Mononuclear cell (primary cell): ENCODE measurements around the gene MOCOS. TPM values are rescaled to one million over a fixed set of nuclear protein-coding genes. Genes with fewer than 3 reads are reported as not detected.

Experiments used
- H3K27me3 ChIP-seq: 2 replicates; pipeline ENCODE4 v1.6.0; 2011; ENCODE audit warnings: low read length, control low read depth; ENCODE audit not compliant: insufficient read depth
- H3K4me1 ChIP-seq: 2 replicates; pipeline ENCODE4 v1.5.1; 2011; ENCODE audit warnings: mild to moderate bottlenecking, low read length, control low read depth; ENCODE audit not compliant: insufficient read depth
- H3K4me3 ChIP-seq: 2 replicates; pipeline ENCODE4 v1.5.1; 2011; ENCODE audit warnings: mild to moderate bottlenecking, low read length, moderate library complexity
- H3K9me3 ChIP-seq: 2 replicates; pipeline ENCODE4 v1.5.1; 2011; ENCODE audit warnings: low read depth, mild to moderate bottlenecking, control low read depth, low read length
- total RNA-seq: library from RNA; depleted of rRNA; stranded (reverse); fragments of >200 nt; gene quantifications from one replicate; pipeline ENCODE4 v1.2.3, GENCODE V29; 2012

Gene MOCOS
- total RNA-seq, 1 donor, result under 0.01 TPM

DNA sequence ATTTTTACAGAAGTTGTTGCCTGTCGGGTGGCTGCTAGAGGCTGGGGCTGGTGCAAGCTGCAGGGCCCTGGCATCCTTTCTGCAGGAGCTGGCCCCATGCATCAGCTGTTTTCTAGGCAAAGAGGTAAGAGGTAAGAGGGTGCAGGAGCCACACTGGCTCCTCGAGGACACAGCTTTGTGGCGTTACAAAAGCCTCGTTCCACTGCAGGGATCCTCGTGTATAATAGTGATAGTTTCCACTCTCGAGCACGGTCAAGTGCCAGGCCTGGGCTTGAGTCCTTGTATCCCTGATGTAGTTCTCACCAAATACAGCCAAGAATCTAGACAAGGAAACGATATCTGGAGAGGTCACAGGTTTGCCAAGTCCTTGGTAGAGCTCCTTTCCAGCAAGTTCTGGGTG, 77.0 kb downstream of the MOCOS start:
- no peaks in the 10 kb centered on the region for H3K4me1 ChIP-seq

DNA sequence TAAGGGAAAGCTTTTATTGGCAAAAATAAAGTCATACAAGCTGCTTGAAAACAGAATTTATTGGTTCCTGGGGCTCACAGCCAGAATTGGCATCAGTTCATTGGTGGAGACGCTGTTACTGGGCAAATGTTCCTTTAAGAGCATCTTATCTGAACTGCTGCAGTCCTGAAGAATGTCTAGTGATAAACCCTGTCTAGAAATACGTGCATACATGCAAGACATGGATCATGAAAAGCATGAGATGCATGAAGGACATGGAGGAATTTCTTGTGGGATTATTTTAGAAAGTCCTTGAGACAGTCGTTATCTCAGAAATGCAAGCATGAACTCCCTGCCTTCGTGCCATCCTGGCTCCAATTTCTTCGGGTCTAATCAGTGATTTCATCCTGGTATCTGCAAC, 77.7 kb downstream of the MOCOS start:
- no peaks in the 10 kb centered on the region for H3K9me3 ChIP-seq
- no peaks in the 10 kb centered on the region for H3K4me1 ChIP-seq
- no peak overlapping the region for H3K4me3 ChIP-seq
- H3K27me3 ChIP-seq, result no peaks in the 10 kb centered on the region

More for the DNA sequence above, 77.0 kb downstream of the MOCOS start:
- Histone ChIP-seq H3K9me3 (no peaks in the 10 kb centered on the region), H3K4me3 (no peak overlapping the region), H3K27me3 (no peaks in the 10 kb centered on the region)

DNA sequence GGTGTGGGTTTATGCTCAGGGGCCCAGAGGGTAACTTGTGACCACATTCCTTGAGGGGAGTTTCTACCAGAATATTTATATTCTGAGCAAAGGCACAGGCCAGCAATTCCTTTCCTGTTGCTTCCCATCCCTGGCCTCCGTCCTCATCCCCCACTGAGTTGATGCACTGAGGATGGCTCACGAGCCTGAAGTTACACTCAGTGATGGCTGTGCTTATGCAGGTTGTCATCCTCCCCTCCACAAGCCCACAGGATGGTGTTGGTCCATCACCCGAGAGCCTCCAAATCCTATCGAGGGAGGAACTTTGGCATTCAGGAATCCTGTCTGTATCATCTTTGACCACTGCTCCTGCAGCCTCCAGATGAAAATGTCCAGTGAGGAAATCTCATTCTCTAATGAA, 81.9 kb downstream of the MOCOS start:
- Histone ChIP-seq H3K4me1 (no peaks in the 10 kb centered on the region), H3K9me3 (no peaks in the 10 kb centered on the region), H3K27me3 (no peaks in the 10 kb centered on the region), H3K4me3 (no peak overlapping the region)

DNA sequence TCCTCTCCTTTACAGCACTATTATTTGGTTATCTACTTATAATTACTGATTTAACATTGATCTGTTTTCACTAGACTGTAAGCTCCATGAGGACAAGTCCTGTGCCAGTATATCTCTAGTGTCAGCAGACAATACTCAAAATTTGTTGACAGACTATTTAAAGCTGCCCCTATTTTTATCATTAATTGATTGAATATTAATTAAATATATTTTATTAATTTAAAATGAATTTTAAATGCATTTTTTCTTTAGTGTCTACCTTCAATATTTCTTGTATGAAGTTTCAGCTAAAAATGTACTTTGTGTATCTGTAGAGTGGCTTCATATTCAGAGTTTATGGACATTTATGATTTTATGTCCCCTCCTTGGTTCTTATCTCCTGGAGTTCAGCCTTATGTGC, 83.9 kb downstream of the MOCOS start:
- Histone ChIP-seq H3K9me3 (no peaks in the 10 kb centered on the region), H3K4me3 (no peak overlapping the region), H3K27me3 (no peaks in the 10 kb centered on the region), H3K4me1 (no peaks in the 10 kb centered on the region)

DNA sequence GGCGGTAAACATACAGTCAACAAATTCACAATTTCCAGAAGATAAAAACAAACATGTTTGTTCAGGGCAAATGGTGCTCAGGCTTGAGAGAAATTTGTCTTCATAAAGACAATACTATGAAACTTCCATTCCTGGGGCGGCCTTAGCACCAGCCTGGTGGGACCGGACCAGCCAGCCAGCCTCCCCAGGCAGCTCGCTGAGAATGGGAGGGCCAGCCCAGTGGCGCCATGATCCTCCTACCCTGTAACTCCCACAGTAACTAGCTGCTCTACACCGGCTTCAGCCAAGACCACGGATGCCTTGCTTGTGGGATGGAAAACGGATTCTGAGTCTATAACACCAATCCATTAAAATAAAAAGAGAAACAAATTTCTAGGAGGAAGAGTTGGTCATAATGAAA, 86.0 kb downstream of the MOCOS start:
- peaks cover 5% of the 10 kb centered on the region for H3K27me3 ChIP-seq
- H3K9me3 ChIP-seq, result no peaks in the 10 kb centered on the region
- no peak overlapping the region for H3K4me3 ChIP-seq
- no peaks in the 10 kb centered on the region for H3K4me1 ChIP-seq

DNA sequence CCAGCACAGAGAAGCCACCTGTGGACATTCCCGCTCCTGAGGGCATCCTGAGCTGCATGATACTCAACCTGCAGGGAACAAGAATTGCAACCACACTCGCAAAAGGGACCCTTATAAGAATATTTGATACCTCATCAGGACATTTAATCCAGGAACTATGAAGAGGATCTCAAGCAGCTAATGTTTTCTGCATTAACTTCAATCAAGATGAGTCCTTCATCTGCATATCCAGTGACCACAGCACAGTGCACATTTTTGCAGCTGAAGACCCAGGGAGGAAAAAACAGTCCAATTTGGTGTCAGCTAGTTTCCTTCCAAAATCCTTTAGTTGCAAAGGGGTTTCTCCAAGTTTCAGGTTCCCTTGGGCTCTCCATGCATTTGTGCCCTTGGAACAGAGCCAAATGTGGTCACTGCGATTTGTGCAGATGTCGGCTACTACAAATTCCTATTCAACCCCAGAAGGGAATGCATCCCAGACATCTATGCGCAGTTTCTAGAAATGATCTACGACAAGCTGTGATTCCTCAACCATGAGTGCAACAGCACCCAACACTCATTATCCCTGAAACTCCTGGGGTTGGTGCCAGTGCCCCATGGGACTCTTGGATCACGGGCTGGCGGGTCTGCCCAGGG, 86.9 kb downstream of the MOCOS start:
- Histone ChIP-seq H3K9me3 (no peaks in the 10 kb centered on the region), H3K4me1 (no peaks in the 10 kb centered on the region), H3K4me3 (no peak overlapping the region), H3K27me3 (peaks cover 14% of the 10 kb centered on the region)

DNA sequence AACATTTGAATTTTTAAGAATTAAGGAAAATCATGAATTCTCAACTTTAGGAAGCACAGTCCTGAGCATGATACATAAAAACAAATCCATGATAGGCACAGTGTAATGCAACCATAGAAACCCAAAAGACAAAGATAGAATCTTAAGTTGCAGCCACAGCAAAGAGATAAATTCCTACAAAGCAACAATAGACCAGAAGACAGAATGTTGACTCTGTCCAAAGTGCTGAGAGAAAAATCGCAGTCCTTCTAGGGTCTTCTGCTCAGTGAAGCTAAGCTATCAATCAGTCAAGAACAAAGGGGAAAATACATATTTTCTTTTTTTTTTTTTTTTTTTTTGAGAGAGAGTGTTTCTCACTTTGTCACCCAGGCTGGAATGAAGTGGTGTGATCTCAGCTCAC, 88.3 kb downstream of the MOCOS start:
- peaks cover 21% of the 10 kb centered on the region for H3K27me3 ChIP-seq
- no peaks in the 10 kb centered on the region for H3K9me3 ChIP-seq
- no peak overlapping the region for H3K4me3 ChIP-seq
- no peaks in the 10 kb centered on the region for H3K4me1 ChIP-seq

DNA sequence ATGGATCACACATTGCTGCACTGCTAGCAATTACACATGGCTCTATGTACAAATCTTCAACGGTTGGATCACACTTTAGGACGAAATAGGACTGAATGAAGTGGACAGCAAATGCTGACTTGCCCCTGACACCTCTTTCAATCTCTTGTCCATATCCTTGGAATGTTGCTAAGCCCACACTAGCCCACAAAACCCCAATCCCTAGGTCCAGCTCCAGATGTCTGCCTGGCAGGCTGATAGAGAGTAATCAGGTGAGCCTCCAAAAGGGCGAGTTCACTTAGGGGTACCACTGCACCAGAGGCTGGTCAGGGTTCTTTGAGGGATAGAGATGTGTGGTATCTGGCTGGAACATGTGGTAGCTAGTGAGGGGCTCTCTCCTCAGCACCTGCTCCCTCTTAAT, 91.7 kb downstream of the MOCOS start:
- Histone ChIP-seq H3K4me1 (no peaks in the 10 kb centered on the region), H3K27me3 (peaks cover 30% of the 10 kb centered on the region), H3K9me3 (no peaks in the 10 kb centered on the region), H3K4me3 (no peak overlapping the region)

DNA sequence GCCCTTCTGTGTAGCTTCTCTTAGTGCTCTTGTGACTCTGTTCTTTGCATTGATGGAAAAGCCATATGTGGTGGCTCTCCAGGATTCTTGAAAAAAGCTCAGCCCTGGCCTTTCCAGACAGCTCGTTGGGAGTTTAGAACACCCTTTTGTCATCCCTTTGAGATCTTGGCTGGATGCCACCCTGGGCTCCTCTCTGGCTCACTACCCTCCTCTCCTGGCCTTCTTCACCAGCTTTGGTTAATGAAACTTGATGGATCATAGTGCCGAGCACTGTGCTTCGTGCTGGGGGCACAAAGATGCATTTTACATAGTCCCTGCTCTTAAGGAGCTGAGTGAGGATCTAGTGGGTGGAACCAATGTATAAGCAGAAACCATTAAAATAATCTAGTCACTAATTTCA, 94.6 kb downstream of the MOCOS start:
- no peaks in the 10 kb centered on the region for H3K9me3 ChIP-seq
- peaks cover 27% of the 10 kb centered on the region for H3K27me3 ChIP-seq
- H3K4me1 ChIP-seq, result no peaks in the 10 kb centered on the region
- H3K4me3 ChIP-seq, result no peak overlapping the region

DNA sequence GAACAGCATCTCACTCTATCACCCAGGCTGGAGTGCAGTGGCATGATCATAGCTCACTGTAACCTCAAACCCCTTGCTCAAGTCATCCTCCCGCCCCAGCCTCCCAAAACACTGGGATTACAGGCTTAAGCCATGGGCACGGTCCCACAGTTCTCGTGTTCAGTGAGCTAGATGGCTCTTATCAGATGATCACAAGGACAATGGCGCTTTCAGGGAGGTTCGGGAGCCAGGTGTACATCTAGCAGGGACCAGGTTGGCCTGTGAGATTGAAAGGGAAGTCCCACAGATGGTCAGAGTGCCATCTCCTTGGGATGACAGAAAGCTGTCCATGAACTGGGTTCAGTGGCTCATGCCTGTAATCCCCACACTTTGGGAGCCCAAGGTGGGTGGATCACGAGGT, 96.2 kb downstream of the MOCOS start:
- H3K9me3 ChIP-seq, result peaks cover under 1% of the 10 kb centered on the region
- no peak overlapping the region for H3K4me3 ChIP-seq
- H3K27me3 ChIP-seq, result peaks cover 31% of the 10 kb centered on the region
- no peaks in the 10 kb centered on the region for H3K4me1 ChIP-seq

DNA sequence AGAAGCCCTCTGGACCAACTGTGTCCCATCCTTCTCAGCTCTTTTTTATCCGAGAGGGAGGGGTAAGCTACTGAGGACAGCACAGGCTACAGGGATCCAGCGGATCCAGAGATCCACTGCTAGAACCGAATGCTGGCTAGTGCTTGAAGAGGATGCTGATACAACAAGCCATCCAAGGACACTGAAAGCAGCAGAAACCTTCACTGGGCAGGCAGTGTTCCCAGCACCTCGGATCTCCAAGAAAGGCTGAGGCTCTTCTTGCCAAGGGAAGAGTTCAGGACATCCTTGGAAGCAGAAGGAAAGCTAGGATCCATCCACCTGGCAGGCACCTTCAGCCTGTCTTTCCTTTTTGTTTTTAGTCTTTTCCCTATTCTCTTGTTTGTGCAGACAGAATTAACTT, 97.0 kb downstream of the MOCOS start:
- H3K27me3 ChIP-seq, result peaks cover 28% of the 10 kb centered on the region
- no peaks in the 10 kb centered on the region for H3K4me1 ChIP-seq
- H3K4me3 ChIP-seq, result no peak overlapping the region
- peaks cover 5% of the 10 kb centered on the region for H3K9me3 ChIP-seq

DNA sequence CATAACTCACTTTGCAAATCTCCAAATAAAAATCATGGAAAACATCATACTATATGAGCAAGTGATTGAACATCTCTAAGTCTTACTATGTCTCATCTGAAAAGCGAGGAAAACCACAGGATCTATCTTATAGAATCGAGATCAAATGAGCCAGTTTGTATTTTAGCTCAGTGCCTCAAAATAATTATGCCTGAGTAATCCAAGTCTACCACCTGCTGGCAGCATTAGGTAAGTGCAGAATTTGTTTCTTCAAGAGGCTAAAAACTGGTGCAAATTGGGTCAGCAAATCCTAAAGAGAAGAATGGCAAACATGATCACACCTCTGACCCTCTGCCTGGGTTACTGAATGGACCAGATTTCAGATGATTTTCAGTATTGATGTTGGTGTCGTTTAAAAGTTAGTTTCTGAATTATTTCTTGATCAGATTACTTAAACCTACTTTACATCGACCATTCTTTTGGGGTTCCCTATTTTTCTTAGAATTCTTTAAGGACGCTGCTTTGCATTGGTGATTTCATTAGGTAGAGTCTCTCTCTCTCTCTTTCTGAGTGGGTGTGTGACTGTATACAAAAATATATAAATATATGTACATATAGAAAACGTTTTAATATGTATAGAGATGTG, 97.5 kb downstream of the MOCOS start:
- H3K4me1 ChIP-seq, result no peaks in the 10 kb centered on the region
- no peak overlapping the region for H3K4me3 ChIP-seq
- H3K27me3 ChIP-seq, result peaks cover 28% of the 10 kb centered on the region
- peaks cover 5% of the 10 kb centered on the region for H3K9me3 ChIP-seq

DNA sequence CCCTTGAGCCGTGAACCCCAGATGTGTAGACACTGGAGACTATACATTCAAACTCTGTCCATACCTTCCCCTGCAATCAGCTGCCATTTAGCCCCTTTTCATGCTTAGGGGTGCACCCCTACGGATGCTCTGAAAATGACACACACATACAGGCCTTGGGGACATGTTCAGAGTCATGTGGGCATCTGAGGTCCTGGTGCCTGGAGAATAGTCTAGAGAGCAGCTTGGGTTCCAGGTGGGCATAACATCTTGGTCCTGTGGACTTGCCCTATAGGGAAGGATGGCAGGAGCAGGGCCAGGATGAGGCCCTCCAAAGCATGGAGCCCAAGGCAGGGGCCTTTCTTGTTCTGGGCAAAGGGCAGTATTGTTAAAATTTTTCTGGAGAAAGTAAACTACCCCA, 100.4 kb downstream of the MOCOS start:
- H3K9me3 ChIP-seq, result peaks cover 5% of the 10 kb centered on the region
- no peak overlapping the region for H3K4me3 ChIP-seq
- H3K4me1 ChIP-seq, result no peaks in the 10 kb centered on the region
- H3K27me3 ChIP-seq, result peaks cover 23% of the 10 kb centered on the region

DNA sequence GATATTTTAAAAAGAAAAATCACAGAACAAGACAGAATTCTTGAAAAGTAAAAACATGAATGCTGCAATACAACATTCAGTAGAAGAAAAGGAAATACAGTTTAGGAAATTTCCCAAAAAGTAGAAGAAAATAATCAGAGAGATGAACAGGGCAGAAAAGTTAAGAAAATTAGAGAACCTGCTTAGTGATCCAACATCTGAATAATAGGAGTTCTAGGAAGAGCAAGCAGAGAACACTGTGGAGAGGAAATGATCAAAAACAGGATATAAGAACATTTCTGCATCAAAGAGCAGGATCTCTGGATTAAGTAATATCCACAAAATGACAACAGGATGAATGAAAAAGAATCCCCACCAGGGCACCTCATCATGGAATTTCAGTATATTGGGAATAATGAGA, 101.4 kb downstream of the MOCOS start:
- no peak overlapping the region for H3K4me3 ChIP-seq
- H3K9me3 ChIP-seq, result peaks cover 5% of the 10 kb centered on the region
- peaks cover 25% of the 10 kb centered on the region for H3K27me3 ChIP-seq
- H3K4me1 ChIP-seq, result no peaks in the 10 kb centered on the region

DNA sequence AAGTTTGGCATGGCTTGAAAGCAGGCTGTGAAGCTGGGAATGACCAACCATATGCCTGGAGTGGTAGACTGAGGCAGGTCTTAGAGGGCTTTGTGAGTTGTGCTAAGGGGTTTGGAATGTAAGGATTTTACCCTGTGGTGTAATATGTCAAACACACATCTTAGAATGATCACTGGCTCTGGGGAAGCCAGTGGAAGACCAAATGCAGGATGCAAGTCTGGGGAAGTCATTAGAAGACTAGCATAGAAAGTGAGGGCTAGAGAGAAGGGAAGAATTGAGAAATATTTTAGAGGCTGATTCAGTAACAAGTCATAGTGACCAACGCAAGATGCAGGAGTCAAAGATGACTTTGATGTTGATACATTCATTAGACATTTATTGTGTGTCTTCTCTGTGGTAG, 106.7 kb downstream of the MOCOS start:
- H3K9me3 ChIP-seq, result no peaks in the 10 kb centered on the region
- peaks cover 4% of the 10 kb centered on the region for H3K4me1 ChIP-seq
- no peak overlapping the region for H3K4me3 ChIP-seq
- H3K27me3 ChIP-seq, result peaks cover 45% of the 10 kb centered on the region

DNA sequence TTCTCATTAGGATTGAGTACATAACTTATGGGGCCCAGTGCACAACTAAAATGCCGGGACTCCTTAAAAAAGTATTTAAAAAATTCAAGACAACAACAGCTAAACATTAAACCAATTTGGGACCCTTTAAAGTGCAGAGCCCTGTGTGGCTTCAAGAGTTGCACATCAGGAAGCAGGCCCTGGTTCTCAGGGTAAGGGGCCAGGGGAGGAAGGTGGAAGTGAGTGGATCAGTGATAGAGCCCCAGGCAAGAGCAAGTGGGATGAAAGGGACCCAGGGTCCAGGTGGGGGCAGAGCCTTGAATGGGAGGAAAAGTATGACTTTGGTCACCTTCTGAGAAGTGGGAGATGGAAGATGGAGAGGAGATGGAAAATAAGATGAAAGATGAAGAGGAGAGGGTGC, 107.9 kb downstream of the MOCOS start:
- Histone ChIP-seq H3K27me3 (peaks cover 57% of the 10 kb centered on the region), H3K4me3 (no peak overlapping the region), H3K9me3 (no peaks in the 10 kb centered on the region), H3K4me1 (peaks cover 4% of the 10 kb centered on the region)
